Stomach (tissue), 9 donors: ENCODE results near the gene POMT1. TPM values are rescaled to one million over a fixed set of nuclear protein-coding genes. Genes with fewer than 3 reads are reported as not detected.

ENCODE experiments used
- DNase-seq, 2 donors: peaks; one replicate each; pipeline versions ENCODE4 v3.0.0 to v3.0.0-alpha.2; 2013 to 2019
- H3K27ac ChIP-seq, 5 donors: fragments of 200-600 bp in 4 of 5; sonication (generic) in 4 of 5; one replicate each; pipeline ENCODE4 v1.5.1; 2013 to 2019; ENCODE audit warnings: mild to moderate bottlenecking in 1 of 5, moderate library complexity in 1 of 5
- H3K27me3 ChIP-seq, 3 donors: fragments of 200-600 bp; sonication (generic); one replicate each; pipeline ENCODE4 v1.5.1; 2017 to 2019; ENCODE audit warnings: mixed run types in 1 of 3
- H3K36me3 ChIP-seq, 4 donors: fragments of 200-600 bp; sonication (generic); 1 replicate in 3 of 4; 2 replicates in 1 of 4; pipeline ENCODE4 v1.5.1; 2016 to 2019
- H3K4me1 ChIP-seq, 4 donors: fragments of 200-600 bp; sonication (generic); one replicate each; pipeline ENCODE4 v1.5.1; 2016 to 2019
- H3K4me3 ChIP-seq, 4 donors: fragments of 200-600 bp; sonication (generic) in 3 of 4; one replicate each; pipeline ENCODE4 v1.5.1; 2016 to 2019; ENCODE audit warnings: mild to moderate bottlenecking in 1 of 4
- H3K9me3 ChIP-seq, 4 donors: fragments of 200-600 bp; sonication (generic); one replicate each; pipeline ENCODE4 v1.5.1; 2016 to 2019
- CTCF ChIP-seq, 7 experiments: fragments of 450-650 bp in 4 of 7; fragments of 200-600 bp in 3 of 7; sonication (generic) in 3 of 7; IDR thresholded peaks; one replicate each; pipeline ENCODE4 v1.5.1; 2016 to 2019; ENCODE audit warnings: antibody characterized with exemption in 7 of 7, control low read depth in 2 of 7, mild to moderate bottlenecking in 1 of 7
- EP300 ChIP-seq: sonication (generic); formaldehyde crosslinking; IDR thresholded peaks from one replicate; pipeline ENCODE4 v1.6.1; 2017; ENCODE audit warnings: antibody characterized with exemption
- POLR2A ChIP-seq, 4 donors: fragments of 450-650 bp; IDR thresholded peaks; one replicate each; pipeline ENCODE4 v1.6.1; 2016; ENCODE audit warnings: antibody characterized with exemption in 4 of 4, control low read depth in 2 of 4, mild to moderate bottlenecking in 1 of 4, moderate library complexity in 1 of 4
- POLR2AphosphoS5 ChIP-seq, 3 donors: sonication (generic); formaldehyde crosslinking; IDR thresholded peaks; one replicate each; pipeline ENCODE4 v1.6.1; 2016; ENCODE audit warnings: antibody characterized with exemption in 3 of 3
- WGBS, 5 donors: extraction: QIAGEN DNeasy Blood & Tissue Kit in 3 of 5; methylation state at CpG; one replicate each; pipeline versions ENCODE4 v1.1.5 to v1.1.7; 2013 to 2018; 5-methylcytosine and 5-hydroxymethylcytosine counted together
- intact Hi-C: fragments of 100-400 bp; cut with DNase I; formaldehyde crosslinking; loops from one replicate; pipeline ENCODE4 v1.15.1; 2023; ENCODE audit warnings: low total_unique reads
- polyA plus RNA-seq, 3 donors: library from polyadenylated mRNA; stranded (reverse); fragments of 200-250 nt; gene quantifications; one replicate each; pipeline ENCODE4 v1.2.3, GENCODE V29; 2013
- total RNA-seq, 5 donors: library from RNA; depleted of rRNA; stranded (reverse); fragments of >200 nt; gene quantifications; one replicate each; pipeline versions ENCODE4 v1.1.0 to v1.2.3, GENCODE V29; 2014 to 2016
- donor health status: healthy with polysubstance abuse.
- donor health status: Bipolar disorder and iron deficiency.
- donor health status: healthy.

Gene POMT1
- total and polyA plus RNA-seq, 8 donors = 3.5 to 59.7 (median 16.2) TPM

- Histone ChIP-seq H3K27ac (no peak overlapping the region), H3K36me3 (peaks cover 96 to 100% (median 100%) of the 10 kb centered on the region in 4 donors), H3K9me3 (no peaks in the 10 kb centered on the region), H3K4me1 (no peaks in the 10 kb centered on the region), H3K4me3 (no peak overlapping the region), H3K27me3 (no peaks in the 10 kb centered on the region)
- 72 to 74% (median 74%) methylated on average over 8 of the region's 8 CpGs for WGBS, 5 donors
- intact Hi-C loops = no loop called here
- TF ChIP-seq CTCF (IDR thresholded peaks at IDR 0.05) (no peak), EP300 (no peak), POLR2AphosphoS5 (IDR thresholded peaks at IDR 0.05) (no peak), POLR2A (IDR thresholded peaks at IDR 0.05) (no peak)
- no peak for DNase-seq
Observed at GRCh38 chr9:131490514-131490913, 12.2 kb upstream of the POMT1 start.

- no peaks in the 10 kb centered on the region for H3K9me3 ChIP-seq
- no peaks in the 10 kb centered on the region for H3K4me1 ChIP-seq
- no peak for DNase-seq
- intact Hi-C loops = no loop called here
- peaks cover 96 to 100% (median 100%) of the 10 kb centered on the region in 4 donors for H3K36me3 ChIP-seq
- no peak overlapping the region for H3K27ac ChIP-seq
- TF ChIP-seq CTCF (IDR thresholded peaks at IDR 0.05) (no peak), EP300 (no peak), POLR2A (IDR thresholded peaks at IDR 0.05) (no peak), POLR2AphosphoS5 (IDR thresholded peaks at IDR 0.05) (no peak)
- H3K4me3 ChIP-seq = no peak overlapping the region
- H3K27me3 ChIP-seq = no peaks in the 10 kb centered on the region
- WGBS, 5 donors = 93 to 95% (median 95%) methylated on average over 20 of the region's 20 CpGs
Observed at GRCh38 chr9:131491001-131491710, 11.6 kb upstream of the POMT1 start.

- H3K27ac ChIP-seq = no peak overlapping the region
- DNase-seq = no peak
- TF ChIP-seq POLR2A (IDR thresholded peaks at IDR 0.05) (no peak), CTCF (IDR thresholded peaks at IDR 0.05) (no peak), EP300 (no peak), POLR2AphosphoS5 (IDR thresholded peaks at IDR 0.05) (no peak)
- H3K9me3 ChIP-seq = no peaks in the 10 kb centered on the region
- H3K4me1 ChIP-seq = no peaks in the 10 kb centered on the region
- peaks cover 96 to 100% (median 100%) of the 10 kb centered on the region in 4 donors for H3K36me3 ChIP-seq
- no peaks in the 10 kb centered on the region for H3K27me3 ChIP-seq
- intact Hi-C loops = no loop called here
- H3K4me3 ChIP-seq = no peak overlapping the region
- 74 to 88% (median 80%) methylated on average over 6 of the region's 6 CpGs for WGBS, 5 donors
Observed at GRCh38 chr9:131492070-131492469, 10.6 kb upstream of the POMT1 start.

- H3K4me1 ChIP-seq = no peaks in the 10 kb centered on the region
- H3K4me3 ChIP-seq = no peak overlapping the region
- 90 to 93% (median 92%) methylated on average over 22 of the region's 22 CpGs for WGBS, 5 donors
- no peak for DNase-seq
- no peaks in the 10 kb centered on the region for H3K27me3 ChIP-seq
- intact Hi-C loops = no loop called here
- H3K27ac ChIP-seq = no peak overlapping the region
- no peaks in the 10 kb centered on the region for H3K9me3 ChIP-seq
- TF ChIP-seq POLR2AphosphoS5 (IDR thresholded peaks at IDR 0.05) = no peak
- no peak for TF ChIP-seq EP300
- TF ChIP-seq POLR2A (IDR thresholded peaks at IDR 0.05) = no peak
- no peak for TF ChIP-seq CTCF (IDR thresholded peaks at IDR 0.05)
- peaks cover 86 to 100% (median 100%) of the 10 kb centered on the region in 4 donors for H3K36me3 ChIP-seq
Observed at GRCh38 chr9:131494296-131494870, 8.3 kb upstream of the POMT1 start.
